Transverse colon (tissue), 4 donors: ENCODE measurements around the gene TTC28. TPM values are rescaled to one million over a fixed set of nuclear protein-coding genes. Genes with fewer than 3 reads are reported as not detected.
"Not testable (repeated sequence)": the region's sequence is repeated elsewhere in the genome, so short reads cannot be mapped to it uniquely, and the experiment has no call there.

Experiments used
- DNase-seq: peaks from one replicate; pipeline ENCODE4 v3.0.0-alpha.2; 2019
- H3K27ac ChIP-seq, 4 donors: fragments of 200-600 bp; sonication (generic); 2 replicates each; pipeline ENCODE4 v1.5.1; 2016 to 2018; ENCODE audit warnings: inconsistent platforms in 4 of 4
- H3K27me3 ChIP-seq: fragments of 200-600 bp; sonication (generic); 2 replicates; pipeline ENCODE4 v1.5.1; 2017; ENCODE audit warnings: inconsistent platforms
- H3K36me3 ChIP-seq, 4 donors: fragments of 200-600 bp; sonication (generic); 2 replicates each; pipeline ENCODE4 v1.5.1; 2017 to 2019; ENCODE audit warnings: inconsistent platforms in 4 of 4
- H3K4me1 ChIP-seq, 4 donors: fragments of 200-600 bp; sonication (generic); 2 replicates each; pipeline ENCODE4 v1.5.1; 2017 to 2020; ENCODE audit warnings: inconsistent platforms in 4 of 4
- H3K4me3 ChIP-seq, 4 donors: fragments of 200-600 bp; sonication (generic); 1 replicate in 1 of 4; 2 replicates in 3 of 4; pipeline versions ENCODE4 v1.5.1 to v1.6.1; 2017 to 2019; ENCODE audit warnings: inconsistent platforms in 4 of 4
- H3K9me3 ChIP-seq, 2 donors: fragments of 200-600 bp; sonication (generic); 2 replicates each; pipeline ENCODE4 v1.5.1; 2017 to 2019; ENCODE audit warnings: inconsistent platforms in 2 of 2
- CTCF ChIP-seq, 5 experiments: fragments of 200-600 bp in 3 of 5; fragments of 450-650 bp in 2 of 5; sonication (generic) in 3 of 5; IDR thresholded peaks; 1 replicate in 2 of 5; 2 replicates in 3 of 5; pipeline ENCODE4 v1.5.1; 2016 to 2017; ENCODE audit warnings: antibody characterized with exemption in 5 of 5, inconsistent platforms in 3 of 5, mild to moderate bottlenecking in 2 of 5, moderate library complexity in 1 of 5
- EP300 ChIP-seq: sonication (generic); formaldehyde crosslinking; IDR thresholded peaks from one replicate; pipeline ENCODE4 v1.6.1; 2017; ENCODE audit warnings: antibody characterized with exemption, low read depth
- POLR2A ChIP-seq: fragments of 450-650 bp; IDR thresholded peaks from one replicate; pipeline ENCODE4 v1.6.1; 2016; ENCODE audit warnings: antibody characterized with exemption, mild to moderate bottlenecking, moderate library complexity
- POLR2AphosphoS5 ChIP-seq, 3 donors: sonication (generic); formaldehyde crosslinking; IDR thresholded peaks; one replicate each; pipeline ENCODE4 v1.6.1; 2016; ENCODE audit warnings: antibody characterized with exemption in 3 of 3
- WGBS, 2 donors: methylation state at CpG; one replicate each; pipeline ENCODE4 v1.1.5; 2018; ENCODE audit warnings: low coverage in 1 of 2; 5-methylcytosine and 5-hydroxymethylcytosine counted together
- in situ Hi-C, 4 donors: fragments of 200-750 bp; cut with MboI; loops; one replicate each; pipeline versions ENCODE4 v1.15.0 to v1.15.1; 2017; ENCODE audit warnings: low sequenced_read_pairs in 3 of 4, low pct_ligation_motif_present in 1 of 4, low pct_unique_long_range_greater_than_20kb in 1 of 4
- intact Hi-C: fragments of 100-400 bp; cut with DNase I; formaldehyde crosslinking; loops from one replicate; pipeline ENCODE4 v1.15.1; 2023; ENCODE audit warnings: low total_unique reads
- total RNA-seq, 4 donors: library from RNA; depleted of rRNA; stranded (reverse); fragments of >200 nt; gene quantifications; one replicate each; pipeline ENCODE4 v1.1.0, GENCODE V29; 2016

The TTC28 gene
- total RNA-seq, 4 donors from 2014 or later, result 7.6 to 84.2 (median 12.4) TPM

GRCh38 chr22:28466399-28466798 lies 213.2 kb downstream of the TTC28 start:
- H3K4me3 ChIP-seq, result no peak overlapping the region
- 86 to 87% methylated on average over 4 of the region's 4 CpGs for WGBS, 2 donors
- H3K9me3 ChIP-seq, result no peaks in the 10 kb centered on the region
- no peaks in the 10 kb centered on the region for H3K27me3 ChIP-seq
- in situ Hi-C loops, result no loop called here
- no peak for DNase-seq
- H3K27ac ChIP-seq, result no peak overlapping the region
- intact Hi-C loops, result no loop called here
- TF ChIP-seq POLR2AphosphoS5 (IDR thresholded peaks at IDR 0.05) (no peak), POLR2A (no peak), CTCF (IDR thresholded peaks at IDR 0.05) (no peak), EP300 (no peak)
- peaks cover 0 to 3% (median 0%) of the 10 kb centered on the region in 4 donors for H3K4me1 ChIP-seq
- H3K36me3 ChIP-seq, result no peaks in the 10 kb centered on the region

GRCh38 chr22:28465841-28466240 lies 213.8 kb downstream of the TTC28 start:
- DNase-seq, result no peak
- Histone ChIP-seq H3K4me1 (peaks cover 0 to 3% (median 0%) of the 10 kb centered on the region in 4 donors), H3K9me3 (no peaks in the 10 kb centered on the region), H3K4me3 (no peak overlapping the region), H3K27ac (no peak overlapping the region), H3K27me3 (no peaks in the 10 kb centered on the region), H3K36me3 (no peaks in the 10 kb centered on the region)
- WGBS, 2 donors, result 30 to 61% methylated on average over 1 of the region's 1 CpG
- intact Hi-C loops, result no loop called here
- TF ChIP-seq CTCF (IDR thresholded peaks at IDR 0.05) (no peak), POLR2A (no peak), EP300 (no peak), POLR2AphosphoS5 (IDR thresholded peaks at IDR 0.05) (no peak)
- in situ Hi-C loops, result no loop called here

- Histone ChIP-seq H3K9me3 (no peaks in the 10 kb centered on the region), H3K36me3 (no peaks in the 10 kb centered on the region), H3K27me3 (no peaks in the 10 kb centered on the region), H3K4me3 (no peak overlapping the region), H3K4me1 (peaks cover 0 to 3% (median 0%) of the 10 kb centered on the region in 4 donors), H3K27ac (no peak overlapping the region)
- in situ Hi-C loops, result no loop called here
- DNase-seq, result no peak
- 37 to 71% methylated on average over 1 of the region's 1 CpG for WGBS, 2 donors
- intact Hi-C loops, result no loop called here
- TF ChIP-seq POLR2A (no peak), CTCF (IDR thresholded peaks at IDR 0.05) (no peak), POLR2AphosphoS5 (IDR thresholded peaks at IDR 0.05) (no peak), EP300 (no peak)
These were observed 215.5 kb downstream of the TTC28 start for GRCh38 chr22:28464127-28464526.

GRCh38 chr22:28463408-28463807 lies 216.2 kb downstream of the TTC28 start:
- H3K4me1 ChIP-seq, H3K36me3 ChIP-seq, H3K27me3 ChIP-seq, in situ Hi-C loops, intact Hi-C loops, H3K27ac ChIP-seq, H3K9me3 ChIP-seq, DNase-seq, H3K4me3 ChIP-seq: not testable (repeated sequence)
- 75 to 88% methylated on average over 1 of the region's 1 CpG for WGBS, 2 donors

- Histone ChIP-seq H3K4me3 (no peak overlapping the region), H3K4me1 (peaks cover 0 to 3% (median 0%) of the 10 kb centered on the region in 4 donors), H3K27ac (no peak overlapping the region), H3K36me3 (no peaks in the 10 kb centered on the region), H3K27me3 (no peaks in the 10 kb centered on the region), H3K9me3 (no peaks in the 10 kb centered on the region)
- WGBS, 2 donors, result 95 to 100% methylated on average over 2 of the region's 2 CpGs
- intact Hi-C loops (no loop called here), in situ Hi-C loops (no loop called here)
- no peak for DNase-seq
- TF ChIP-seq CTCF (IDR thresholded peaks at IDR 0.05), result no peak
- no peak for TF ChIP-seq POLR2A
- no peak for TF ChIP-seq EP300
- TF ChIP-seq POLR2AphosphoS5 (IDR thresholded peaks at IDR 0.05), result no peak
These were observed 216.7 kb downstream of the TTC28 start for GRCh38 chr22:28462901-28463300.
